Measurements from ENCODE around the gene IQCF2. TPM values are rescaled to one million over a fixed set of nuclear protein-coding genes. Genes with fewer than 3 reads are reported as not detected.

Gene IQCF2
- total and polyA plus RNA-seq, 7 experiments from 2014 or later, result not detected

GRCh38 chr3:51819151-51819550 lies 42.3 kb upstream of the IQCF2 start:
- H3K9me3 Mint-ChIP-seq, result peaks cover 3 to 17% (median 8%) of the 10 kb centered on the region in 11 donors
- Histone ChIP-seq H3K4me3 (ENCODE audit: low read length) (no peak overlapping the region), H3K27ac (ENCODE audit: low read depth, low read length) (no peak overlapping the region), H3K27me3 (ENCODE audit: control insufficient read depth in 2 of 2, insufficient read depth in 2 of 2, low read length in 2 of 2) (no peaks in the 10 kb centered on the region), H3K4me1 (ENCODE audit: control insufficient read depth in 2 of 2, insufficient read depth in 2 of 2, low read length in 2 of 2) (peaks cover 0 to 5% of the 10 kb centered on the region in 2 donors), H3K9me3 (ENCODE audit: control insufficient read depth in 2 of 3, low read length in 3 of 3) (no peaks in the 10 kb centered on the region), H3K36me3 (ENCODE audit: control insufficient read depth in 2 of 3, insufficient read depth in 3 of 3, low read length in 3 of 3) (no peaks in the 10 kb centered on the region)
- POLR2A ChIA-PET, result no interaction called here
- no peak for DNase-seq
- ATAC-seq, result no peak
- CTCF ChIA-PET, result interaction anchor here (0.7 kb wide), 1 partner anchor 17 kb away, joined by 3 read pairs; no protein-coding TSS in a partner anchor
- H3K4me1 Mint-ChIP-seq, result peaks cover 0 to 12% (median 6%) of the 10 kb centered on the region in 7 donors
- H3K27ac Mint-ChIP-seq, result no peak overlapping the region
- intact Hi-C loops (cut with micrococcal nuclease), result no loop called here
- H3K36me3 Mint-ChIP-seq, result peaks cover 0 to 8% (median 4%) of the 10 kb centered on the region in 5 donors
- peaks cover 19 to 58% (median 29%) of the 10 kb centered on the region in 5 donors for H3K27me3 Mint-ChIP-seq
- no peak overlapping the region for H3K4me3 Mint-ChIP-seq

GRCh38 chr3:51819709-51820406 lies 41.6 kb upstream of the IQCF2 start:
- no peak overlapping the region for H3K27ac Mint-ChIP-seq
- peaks cover 19 to 58% (median 33%) of the 10 kb centered on the region in 5 donors for H3K27me3 Mint-ChIP-seq
- H3K36me3 Mint-ChIP-seq, result peaks cover 0 to 8% (median 4%) of the 10 kb centered on the region in 5 donors
- Histone ChIP-seq H3K4me3 (ENCODE audit: low read length) (no peak overlapping the region), H3K4me1 (ENCODE audit: control insufficient read depth in 2 of 2, insufficient read depth in 2 of 2, low read length in 2 of 2) (peaks cover 0 to 5% of the 10 kb centered on the region in 2 donors), H3K27ac (ENCODE audit: low read depth, low read length) (no peak overlapping the region), H3K27me3 (ENCODE audit: control insufficient read depth in 2 of 2, insufficient read depth in 2 of 2, low read length in 2 of 2) (no peaks in the 10 kb centered on the region), H3K36me3 (ENCODE audit: control insufficient read depth in 2 of 3, insufficient read depth in 3 of 3, low read length in 3 of 3) (no peaks in the 10 kb centered on the region), H3K9me3 (ENCODE audit: control insufficient read depth in 2 of 3, low read length in 3 of 3) (no peaks in the 10 kb centered on the region)
- no peak overlapping the region for H3K4me3 Mint-ChIP-seq
- peaks cover 0 to 12% (median 6%) of the 10 kb centered on the region in 7 donors for H3K4me1 Mint-ChIP-seq
- intact Hi-C loops (cut with micrococcal nuclease), result no loop called here
- DNase-seq (no peak), ATAC-seq (no peak)
- CTCF ChIA-PET, result no interaction called here
- POLR2A ChIA-PET, result interaction anchor here (0.6 kb wide), 1 partner anchor 773 kb away, joined by 3 read pairs; no protein-coding TSS in a partner anchor
- peaks cover 3 to 17% (median 8%) of the 10 kb centered on the region in 11 donors for H3K9me3 Mint-ChIP-seq

GRCh38 chr3:51828297-51828696 lies 33.1 kb upstream of the IQCF2 start:
- H3K27me3 Mint-ChIP-seq, result peaks cover 9 to 38% (median 23%) of the 10 kb centered on the region in 5 donors
- no peak overlapping the region for H3K4me3 Mint-ChIP-seq
- intact Hi-C loops (cut with micrococcal nuclease), result no loop called here
- H3K27ac ChIP-seq (ENCODE audit: low read depth, low read length), result no peak overlapping the region
- H3K4me1 ChIP-seq (ENCODE audit: control insufficient read depth in 2 of 2, insufficient read depth in 2 of 2, low read length in 2 of 2), result peaks cover 0 to 4% of the 10 kb centered on the region in 2 donors
- H3K36me3 Mint-ChIP-seq, result peaks cover 3 to 14% (median 4%) of the 10 kb centered on the region in 5 donors
- H3K36me3 ChIP-seq (ENCODE audit: control insufficient read depth in 2 of 3, insufficient read depth in 3 of 3, low read length in 3 of 3), result no peaks in the 10 kb centered on the region
- H3K9me3 ChIP-seq (ENCODE audit: control insufficient read depth in 2 of 3, low read length in 3 of 3), result peaks cover 0 to 13% (median 4%) of the 10 kb centered on the region in 3 experiments
- CTCF ChIA-PET, result no interaction called here
- peaks cover 0 to 5% (median 3%) of the 10 kb centered on the region in 7 donors for H3K4me1 Mint-ChIP-seq
- H3K27me3 ChIP-seq (ENCODE audit: control insufficient read depth in 2 of 2, insufficient read depth in 2 of 2, low read length in 2 of 2), result no peaks in the 10 kb centered on the region
- no peak overlapping the region for H3K27ac Mint-ChIP-seq
- ATAC-seq (no peak), DNase-seq (no peak)
- H3K9me3 Mint-ChIP-seq, result peaks cover 8 to 33% (median 19%) of the 10 kb centered on the region in 11 donors
- POLR2A ChIA-PET, result no interaction called here
- no peak overlapping the region for H3K4me3 ChIP-seq (ENCODE audit: low read length)

DNA sequence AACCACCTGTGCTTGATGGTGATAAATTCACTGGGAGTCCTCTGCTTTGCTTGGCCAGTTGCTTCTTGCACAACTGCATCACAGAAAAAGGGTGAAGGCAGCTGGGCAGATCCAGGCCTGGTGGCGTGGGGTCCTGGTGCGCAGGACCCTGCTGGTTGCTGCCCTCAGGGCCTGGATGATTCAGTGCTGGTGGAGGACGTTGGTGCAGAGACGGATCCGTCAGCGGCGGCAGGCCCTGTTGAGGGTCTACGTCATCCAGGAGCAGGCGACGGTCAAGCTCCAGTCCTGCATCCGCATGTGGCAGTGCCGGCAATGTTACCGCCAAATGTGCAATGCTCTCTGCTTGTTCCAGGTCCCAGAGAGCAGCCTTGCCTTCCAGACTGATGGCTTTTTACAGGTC lies 31.1 kb upstream of the IQCF2 start:
- intact Hi-C loops (cut with micrococcal nuclease), result no loop called here
- peaks cover 3 to 14% (median 4%) of the 10 kb centered on the region in 5 donors for H3K36me3 Mint-ChIP-seq
- no peak overlapping the region for H3K27ac ChIP-seq (ENCODE audit: low read depth, low read length)
- peaks cover 8 to 46% (median 22%) of the 10 kb centered on the region in 11 donors for H3K9me3 Mint-ChIP-seq
- H3K27me3 Mint-ChIP-seq, result peaks cover 25 to 39% (median 35%) of the 10 kb centered on the region in 5 donors
- peaks cover 0 to 13% (median 4%) of the 10 kb centered on the region in 3 experiments for H3K9me3 ChIP-seq (ENCODE audit: control insufficient read depth in 2 of 3, low read length in 3 of 3)
- CTCF ChIA-PET, result no interaction called here
- peaks cover 0 to 2% (median 0%) of the 10 kb centered on the region in 7 donors for H3K4me1 Mint-ChIP-seq
- H3K27ac Mint-ChIP-seq, result no peak overlapping the region
- H3K27me3 ChIP-seq (ENCODE audit: control insufficient read depth in 2 of 2, insufficient read depth in 2 of 2, low read length in 2 of 2), result peaks cover 0 to 4% of the 10 kb centered on the region in 2 donors
- no peaks in the 10 kb centered on the region for H3K4me1 ChIP-seq (ENCODE audit: control insufficient read depth in 2 of 2, insufficient read depth in 2 of 2, low read length in 2 of 2)
- DNase-seq (no peak), ATAC-seq (no peak)
- H3K4me3 Mint-ChIP-seq, result no peak overlapping the region
- POLR2A ChIA-PET, result no interaction called here
- no peak overlapping the region for H3K4me3 ChIP-seq (ENCODE audit: low read length)
- H3K36me3 ChIP-seq (ENCODE audit: control insufficient read depth in 2 of 3, insufficient read depth in 3 of 3, low read length in 3 of 3), result no peaks in the 10 kb centered on the region

- no peak overlapping the region for H3K27ac ChIP-seq (ENCODE audit: low read depth, low read length)
- H3K36me3 ChIP-seq (ENCODE audit: control insufficient read depth in 2 of 3, insufficient read depth in 3 of 3, low read length in 3 of 3), result no peaks in the 10 kb centered on the region
- no peak overlapping the region for H3K4me3 Mint-ChIP-seq
- peak overlapping the region in 1 of 9 donors; percentile 68 for H3K27ac Mint-ChIP-seq
- ChIA-PET CTCF (no interaction called here), POLR2A (no interaction called here)
- peaks cover 0 to 2% (median 0%) of the 10 kb centered on the region in 7 donors for H3K4me1 Mint-ChIP-seq
- intact Hi-C loops (cut with micrococcal nuclease), result no loop called here
- ATAC-seq (no peak), DNase-seq (no peak)
- H3K9me3 Mint-ChIP-seq, result peaks cover 8 to 46% (median 22%) of the 10 kb centered on the region in 11 donors
- H3K36me3 Mint-ChIP-seq, result peaks cover 3 to 14% (median 4%) of the 10 kb centered on the region in 5 donors
- no peak overlapping the region for H3K4me3 ChIP-seq (ENCODE audit: low read length)
- H3K27me3 ChIP-seq (ENCODE audit: control insufficient read depth in 2 of 2, insufficient read depth in 2 of 2, low read length in 2 of 2), result peaks cover 0 to 4% of the 10 kb centered on the region in 2 donors
- H3K4me1 ChIP-seq (ENCODE audit: control insufficient read depth in 2 of 2, insufficient read depth in 2 of 2, low read length in 2 of 2), result no peaks in the 10 kb centered on the region
- peaks cover 26 to 38% (median 32%) of the 10 kb centered on the region in 5 donors for H3K27me3 Mint-ChIP-seq
- H3K9me3 ChIP-seq (ENCODE audit: control insufficient read depth in 2 of 3, low read length in 3 of 3), result peaks cover 0 to 13% (median 4%) of the 10 kb centered on the region in 3 experiments
Observed at GRCh38 chr3:51830836-51831385, 30.5 kb upstream of the IQCF2 start.

- ChIA-PET POLR2A (no interaction called here), CTCF (no interaction called here)
- Mint-ChIP-seq H3K9me3 (peaks cover 0 to 15% (median 0%) of the 10 kb centered on the region in 11 donors), H3K4me1 (peaks cover 0 to 2% (median 0%) of the 10 kb centered on the region in 7 donors), H3K4me3 (no peak overlapping the region), H3K27me3 (peaks cover 24 to 43% (median 33%) of the 10 kb centered on the region in 5 donors), H3K36me3 (no peaks in the 10 kb centered on the region), H3K27ac (no peak overlapping the region)
- ATAC-seq, result no peak
- no peaks in the 10 kb centered on the region for H3K4me1 ChIP-seq (ENCODE audit: control insufficient read depth in 2 of 2, insufficient read depth in 2 of 2, low read length in 2 of 2)
- no peaks in the 10 kb centered on the region for H3K36me3 ChIP-seq (ENCODE audit: control insufficient read depth in 2 of 3, insufficient read depth in 3 of 3, low read length in 3 of 3)
- DNase-seq, result no peak
- no peak overlapping the region for H3K27ac ChIP-seq (ENCODE audit: low read depth, low read length)
- H3K27me3 ChIP-seq (ENCODE audit: control insufficient read depth in 2 of 2, insufficient read depth in 2 of 2, low read length in 2 of 2), result peaks cover 0 to 4% of the 10 kb centered on the region in 2 donors
- H3K9me3 ChIP-seq (ENCODE audit: control insufficient read depth in 2 of 3, low read length in 3 of 3), result no peaks in the 10 kb centered on the region
- intact Hi-C loops (cut with micrococcal nuclease), result no loop called here
- H3K4me3 ChIP-seq (ENCODE audit: low read length), result no peak overlapping the region
Observed at GRCh38 chr3:51836606-51837005, 24.8 kb upstream of the IQCF2 start.
